Right renal cortex interstitium (tissue), 3 donors: Measurements from ENCODE around the gene OPCML. TPM values are rescaled to one million over a fixed set of nuclear protein-coding genes. Genes with fewer than 3 reads are reported as not detected.
A peak's percentile ranks its signal among the peaks of the same experiment; 100 is the strongest.

Experiments used
- DNase-seq, 3 donors: peaks; one replicate each; pipeline ENCODE4 v3.0.0-alpha.2; 2013; ENCODE audit warnings: low read depth in 3 of 3, low spot score in 2 of 3
- polyA plus RNA-seq, 3 donors: library from polyadenylated mRNA; unstranded; fragments of 120-200 nt; gene quantifications; one replicate each; pipeline ENCODE4 v1.2.1, GENCODE V29; 2013; ENCODE audit not compliant: insufficient read length in 3 of 3

OPCML gene
- polyA plus RNA-seq, 3 donors: 14.1 to 19.4 (median 19.1) TPM

DNA sequence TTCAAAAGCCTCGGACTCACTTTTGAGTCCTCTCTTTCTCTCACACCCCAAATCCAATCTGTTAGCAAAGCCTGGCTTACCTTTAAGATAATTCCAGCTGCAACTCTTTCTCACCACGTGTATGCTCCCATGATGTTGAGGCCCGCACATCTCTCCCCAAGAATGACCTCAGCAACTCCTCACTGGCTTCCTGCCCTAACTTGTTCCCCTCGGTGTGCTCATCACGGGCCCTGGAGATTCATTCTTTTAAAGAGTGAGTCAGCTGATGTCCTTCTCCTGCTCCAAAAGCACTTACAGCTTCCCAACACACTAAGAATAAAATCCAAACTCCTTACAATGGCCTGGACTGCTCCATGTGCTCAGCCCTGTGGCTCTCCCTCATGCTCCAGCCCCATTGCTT, 1041.3 kb downstream of the OPCML start:
- DNase-seq: no peak

DNA sequence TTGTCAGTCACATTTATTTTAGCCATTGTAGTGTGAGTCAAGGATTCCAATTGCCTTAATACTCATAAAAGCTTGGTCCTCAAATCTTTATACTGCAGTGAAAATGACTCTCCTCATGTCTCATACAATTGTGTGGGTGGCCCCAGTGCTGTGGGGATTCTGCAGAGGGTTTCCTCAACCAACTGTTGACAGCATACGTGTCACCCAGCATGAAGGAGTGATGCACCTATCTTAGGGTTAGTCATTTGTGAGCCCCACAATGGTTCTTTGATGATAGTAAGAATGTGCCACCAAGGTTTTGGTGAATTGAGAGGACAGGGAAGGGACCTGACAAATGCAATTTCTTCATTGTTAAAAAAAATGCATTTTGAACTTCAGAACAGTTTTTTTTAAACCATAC, 1046.2 kb downstream of the OPCML start:
- no peak for DNase-seq

DNA sequence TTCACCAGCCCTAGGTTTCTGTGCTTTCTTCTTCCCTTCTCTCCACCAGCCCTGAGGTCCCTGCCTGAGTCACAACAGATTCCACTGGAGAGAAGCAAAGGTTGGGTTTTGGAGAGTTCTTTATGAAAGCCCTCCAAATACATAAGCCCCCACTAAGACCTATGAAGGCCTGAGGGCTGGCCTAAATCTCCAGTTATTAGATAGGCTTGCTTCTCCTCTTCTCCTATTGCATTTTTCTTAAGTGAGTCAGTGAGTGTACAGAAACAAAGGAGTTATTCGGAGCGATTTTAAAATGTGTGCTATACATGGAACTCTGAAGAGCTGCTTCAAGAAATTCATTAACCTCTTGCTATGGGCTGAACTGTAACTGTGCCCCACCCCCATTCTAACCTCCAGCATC, 1057.3 kb downstream of the OPCML start:
- no peak for DNase-seq

DNA sequence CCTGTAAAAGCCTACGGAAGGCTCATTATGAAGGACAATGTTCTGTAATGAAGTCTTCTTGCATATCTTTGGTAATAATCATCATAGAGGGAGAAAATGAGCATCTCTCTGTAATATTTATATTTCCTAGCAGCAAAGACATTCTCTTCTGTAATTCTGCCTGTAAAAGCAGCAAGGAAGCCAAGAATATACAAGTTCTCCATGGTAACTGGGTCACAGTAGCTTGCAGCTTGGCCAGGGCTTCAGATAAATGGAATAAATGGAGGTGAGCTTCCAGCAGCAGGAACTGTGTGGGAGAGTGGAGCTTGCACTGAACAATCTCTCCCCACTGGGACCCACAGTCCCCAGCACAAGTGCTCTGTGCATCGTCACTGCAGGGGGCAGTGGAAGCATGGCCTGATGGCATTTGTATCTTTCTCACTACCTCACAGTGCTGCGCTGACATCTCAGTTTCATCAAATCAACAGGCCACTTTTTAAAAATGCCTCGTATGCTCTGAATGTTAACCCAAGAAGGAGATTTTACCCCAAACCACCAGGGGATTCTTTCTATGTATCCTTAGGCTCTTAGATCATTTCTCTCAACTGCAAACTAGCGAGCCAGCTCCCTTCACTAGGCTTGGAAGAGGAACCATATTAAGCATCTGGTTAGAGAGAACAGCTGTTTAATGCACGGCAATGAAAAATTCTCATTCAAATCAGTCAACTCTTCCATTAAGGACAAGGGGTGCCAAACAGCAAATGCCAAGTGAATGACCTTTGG, 1059.7 kb downstream of the OPCML start:
- DNase-seq: no peak

DNA sequence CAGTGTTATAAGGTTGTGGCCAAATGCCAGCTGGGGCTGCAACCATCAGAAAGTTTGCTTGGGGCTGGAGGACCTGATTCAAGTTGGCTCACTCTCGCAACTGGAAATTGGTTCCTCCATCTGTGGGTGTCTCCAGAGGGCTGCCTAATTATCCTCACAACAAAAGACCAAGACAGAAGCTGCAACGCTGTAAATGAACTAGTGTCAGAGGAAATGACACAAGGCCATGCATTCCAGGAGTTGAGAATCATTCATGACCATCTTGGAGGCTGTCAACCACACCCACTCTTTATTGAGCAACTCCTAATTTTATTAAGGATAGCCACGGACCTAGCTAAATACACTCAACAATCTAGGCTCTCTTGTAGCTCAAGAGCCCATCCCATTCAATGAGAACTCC, 1060.8 kb downstream of the OPCML start:
- no peak for DNase-seq

DNA sequence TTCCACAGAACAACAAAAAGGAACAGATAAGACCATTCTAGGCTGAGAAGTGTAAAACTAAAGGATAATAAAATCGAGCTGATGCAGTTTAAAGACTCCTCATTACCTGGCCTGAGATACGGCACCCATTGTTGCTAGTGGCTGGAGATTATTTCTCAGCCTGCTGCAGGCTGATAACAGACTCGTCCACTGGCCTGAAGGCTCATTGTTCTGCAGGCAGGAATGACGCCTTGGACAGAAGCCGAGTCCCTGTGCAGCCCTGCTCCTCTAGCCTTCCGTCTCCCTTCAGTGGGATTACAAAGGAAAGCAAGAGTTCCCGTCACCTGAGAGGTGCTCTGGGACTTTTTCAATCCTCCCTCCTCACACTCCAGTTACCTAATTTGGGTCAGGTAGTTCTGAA, 1065.3 kb downstream of the OPCML start:
- DNase-seq: no peak

DNA sequence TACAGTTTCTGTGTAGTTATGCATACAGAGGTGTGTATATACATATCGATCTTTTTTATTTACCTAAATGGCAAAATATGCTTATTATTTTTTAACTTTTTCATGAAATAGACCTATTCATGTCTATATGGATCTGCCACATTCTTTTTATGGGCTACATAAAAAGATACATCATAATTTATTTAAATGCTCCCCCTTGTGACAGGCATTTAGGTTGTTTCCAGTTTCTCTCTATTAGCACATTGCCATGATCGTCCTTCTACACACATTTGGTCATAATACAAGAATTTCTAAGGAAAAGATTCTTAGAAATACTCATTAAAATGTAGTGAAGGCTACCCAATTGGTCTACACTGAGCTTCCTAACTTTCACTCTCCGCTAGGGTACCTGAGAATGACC, 1067.4 kb downstream of the OPCML start:
- no peak for DNase-seq

DNA sequence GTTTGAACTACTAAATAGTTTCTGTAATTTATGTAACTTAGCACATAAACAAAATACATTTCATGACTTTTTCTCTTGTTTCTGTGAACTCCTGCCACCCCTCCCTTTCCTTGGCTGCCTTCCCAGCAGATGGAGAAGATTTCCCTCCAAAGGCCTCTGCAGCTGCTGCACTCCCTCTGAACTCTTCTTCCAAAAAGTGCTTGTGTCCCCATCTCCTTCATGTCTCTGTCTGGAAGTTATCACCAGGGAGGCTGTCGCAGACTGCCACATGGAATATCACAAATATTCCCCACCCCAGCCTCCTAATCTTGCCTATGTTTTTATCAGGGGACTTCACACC, 1068.3 kb downstream of the OPCML start:
- peak; percentile 73 to 82 (median 78) for DNase-seq

DNA sequence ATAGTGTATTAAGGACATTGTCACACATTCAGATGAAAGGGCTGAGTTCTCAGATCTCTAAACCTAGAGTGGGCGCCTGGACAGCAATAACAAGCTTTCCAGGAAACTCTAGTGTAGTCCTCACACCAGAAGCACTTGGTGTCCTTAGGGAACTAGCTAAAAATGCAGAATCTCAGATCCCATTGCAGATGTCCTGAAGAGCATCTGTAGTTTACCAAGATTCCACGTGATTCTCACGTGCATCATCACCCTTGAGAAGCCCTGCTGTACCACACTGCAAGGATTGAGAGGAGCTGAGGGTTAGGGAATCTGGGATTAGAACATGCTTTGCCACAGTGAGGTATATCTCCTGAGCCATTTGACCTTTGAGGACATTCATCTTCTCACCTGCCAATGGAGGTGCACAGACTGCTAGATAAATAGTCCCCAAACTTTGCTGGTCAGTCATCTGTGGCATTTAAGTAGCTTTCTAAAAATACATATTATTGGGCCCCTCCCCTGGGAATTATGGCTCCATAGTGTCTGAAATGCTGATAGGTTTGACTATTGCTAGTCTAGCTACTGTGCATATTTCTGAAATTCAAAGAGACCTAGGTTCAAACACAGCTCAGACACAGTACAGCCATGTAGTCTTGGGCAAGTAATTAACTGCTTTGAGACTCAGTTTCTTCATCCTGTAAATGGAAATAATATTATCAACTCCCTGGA, 1068.9 kb downstream of the OPCML start:
- DNase-seq: no peak

DNA sequence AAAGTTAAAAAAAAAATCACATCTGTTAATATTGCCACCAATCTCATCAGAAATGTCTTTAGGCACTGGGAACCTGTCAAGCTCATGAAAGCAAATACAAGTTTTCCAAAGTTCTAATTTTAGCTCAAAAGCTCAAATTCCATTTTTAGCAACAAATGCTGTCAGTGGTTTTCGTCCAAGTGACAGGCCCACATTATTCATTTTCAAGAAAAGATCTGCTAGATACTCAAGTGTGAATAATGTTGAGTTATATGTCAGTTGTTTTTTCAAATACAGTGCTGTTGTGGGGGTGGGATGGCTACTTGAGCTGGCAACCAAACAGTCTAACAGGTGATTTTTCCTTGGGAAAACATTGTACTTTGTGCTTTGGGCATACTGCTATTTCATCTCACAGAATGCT, 1072.6 kb downstream of the OPCML start:
- no peak for DNase-seq

DNA sequence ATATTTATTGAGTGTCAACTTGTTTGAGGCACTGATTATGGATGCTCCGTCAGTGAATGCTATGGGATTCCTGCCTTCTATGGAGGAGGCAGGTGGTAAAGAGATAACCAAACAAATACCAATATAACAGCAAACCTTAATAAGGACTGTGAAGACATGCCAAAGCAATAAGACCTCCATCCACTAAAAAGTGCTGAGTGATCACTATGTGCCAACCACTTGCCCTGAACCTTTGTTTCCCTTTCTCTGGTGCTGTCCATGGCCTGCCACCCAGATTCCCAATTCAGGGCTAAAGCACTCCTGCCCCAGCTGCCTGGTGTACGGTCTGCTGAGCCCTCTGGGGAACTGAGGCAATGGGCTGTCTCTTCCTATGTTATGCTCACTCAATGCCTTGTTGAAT, 1074.9 kb downstream of the OPCML start:
- DNase-seq: no peak

DNA sequence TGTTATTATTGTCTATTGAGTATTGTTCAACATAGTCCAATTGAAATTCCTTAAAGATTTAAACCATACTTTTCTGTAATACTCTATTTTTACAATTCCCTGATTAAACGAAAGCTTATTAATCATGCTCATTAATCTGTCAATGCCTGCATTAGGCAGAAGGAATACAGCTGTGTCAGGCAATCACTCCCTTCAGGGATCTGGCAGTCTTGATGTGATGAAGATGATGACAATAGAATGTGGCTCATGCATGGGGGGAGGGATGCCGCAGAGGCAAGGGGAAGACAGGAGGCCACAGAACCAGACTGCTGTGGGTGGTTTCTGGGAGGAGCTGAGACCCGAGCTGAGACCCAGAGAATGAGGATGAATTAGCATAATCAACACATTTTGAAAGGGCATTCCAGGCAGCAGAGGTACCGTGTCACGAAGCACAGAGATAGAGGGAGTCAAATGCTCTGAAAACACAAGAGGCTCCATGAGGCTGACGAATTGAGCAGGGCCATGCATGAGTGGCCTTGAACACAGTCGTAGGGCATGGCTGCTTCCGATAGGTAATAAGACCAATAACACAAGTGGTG, 1075.5 kb downstream of the OPCML start:
- DNase-seq: no peak

DNA sequence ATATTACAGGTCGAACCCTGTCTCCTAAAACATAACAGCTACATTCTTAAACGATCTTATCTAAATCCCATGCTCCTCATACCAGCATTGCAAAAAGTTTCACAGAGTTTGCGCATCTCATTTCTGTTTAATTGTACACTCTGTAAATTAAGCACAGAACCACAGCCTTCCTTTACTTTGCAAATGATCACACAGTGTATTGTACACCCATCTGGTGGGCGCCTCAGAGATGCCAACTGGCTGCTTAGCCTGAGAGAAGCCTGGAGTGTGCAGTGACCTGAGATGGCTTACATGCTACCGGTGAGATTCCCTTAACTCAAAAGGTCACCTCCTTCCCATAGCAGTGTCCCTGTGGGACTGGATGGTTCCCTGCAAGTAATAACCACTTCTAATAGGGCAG, 1077.3 kb downstream of the OPCML start:
- no peak for DNase-seq

DNA sequence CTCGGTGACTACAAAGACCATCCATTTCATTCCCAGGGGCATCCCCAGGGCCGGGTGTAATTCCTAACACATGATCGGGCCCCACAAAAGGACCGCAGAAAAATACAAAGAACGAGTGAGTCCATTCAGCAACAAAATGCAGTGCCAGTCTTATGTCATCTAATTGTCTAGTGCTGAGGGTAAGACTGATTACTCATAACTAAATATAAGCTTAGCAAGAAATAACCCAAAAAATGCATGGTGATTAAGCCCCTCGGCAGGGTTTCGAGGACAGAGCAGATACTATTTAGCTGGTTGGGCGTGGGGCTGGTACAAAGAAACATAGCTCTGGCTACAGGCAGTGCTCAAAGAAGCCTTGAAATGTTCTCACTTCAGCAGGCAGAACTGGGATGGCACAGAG, 1078.9 kb downstream of the OPCML start:
- no peak for DNase-seq

DNA sequence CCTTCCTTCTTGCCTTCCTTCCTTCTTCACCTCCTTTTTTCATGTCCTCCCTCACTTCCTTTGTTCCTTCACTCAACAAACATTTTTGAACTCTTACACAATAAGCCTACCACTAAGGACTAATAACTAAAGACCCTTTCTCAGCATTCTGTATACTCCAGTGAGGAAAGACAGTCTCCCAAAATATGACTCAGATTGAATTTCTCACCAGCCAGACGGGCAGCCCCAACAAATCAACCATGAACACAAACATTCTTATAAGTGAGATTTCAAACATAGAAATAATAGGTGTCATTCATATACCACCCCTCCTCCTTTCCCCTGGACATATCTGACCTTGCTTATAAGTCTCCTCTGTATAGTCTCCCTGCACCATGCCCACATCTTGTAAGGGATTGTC, 1079.7 kb downstream of the OPCML start:
- no peak for DNase-seq

DNA sequence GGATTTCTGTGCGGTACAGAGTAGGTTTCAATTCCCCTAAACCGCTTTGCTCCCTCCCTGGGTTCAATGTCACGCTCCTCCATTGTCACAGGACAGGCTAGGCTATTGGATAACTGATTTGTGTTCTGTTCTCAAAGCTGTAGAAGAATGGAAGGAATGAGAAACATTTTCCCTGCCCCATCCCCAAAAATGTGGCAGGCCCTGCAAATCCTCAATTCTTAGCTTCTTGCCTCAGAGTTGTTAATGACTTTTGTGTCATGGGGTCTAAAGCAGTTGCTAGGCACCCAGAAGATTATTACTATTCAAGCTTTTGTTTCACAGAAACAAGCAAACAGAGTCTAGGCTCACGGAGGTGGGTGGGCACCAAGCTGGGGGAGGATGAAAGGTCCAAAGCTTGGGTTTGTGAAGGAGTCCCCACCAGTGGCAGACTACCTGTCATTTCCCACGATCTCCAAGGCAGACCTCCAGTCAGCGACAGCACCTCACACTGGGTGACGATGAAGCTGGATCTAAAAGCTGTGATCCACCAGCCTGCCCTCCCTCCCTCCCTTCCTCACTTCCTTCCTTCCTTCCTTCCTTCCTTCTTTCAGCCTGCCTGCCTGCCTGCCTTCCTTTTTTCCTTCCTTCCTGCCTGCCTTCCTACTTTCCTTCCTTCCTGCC, 1080.2 kb downstream of the OPCML start:
- no peak for DNase-seq

DNA sequence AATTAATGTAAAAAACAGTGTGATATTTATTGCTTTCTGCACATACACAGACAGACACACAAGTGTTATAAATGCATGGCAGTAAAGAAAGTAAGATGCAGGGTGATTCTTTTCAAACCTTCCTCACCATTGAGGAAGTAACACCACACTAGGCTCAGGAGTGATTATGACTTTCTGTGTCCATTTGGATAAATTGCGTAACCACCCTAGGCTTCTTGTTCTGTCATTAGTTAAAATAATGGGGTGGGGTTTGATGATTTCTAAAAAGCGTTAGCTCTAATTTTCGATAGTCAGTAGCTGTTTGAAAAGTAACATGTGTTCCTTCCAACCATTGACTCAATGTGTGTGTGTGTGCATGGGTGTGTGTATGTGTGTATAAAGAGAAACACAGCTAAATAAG, 1081.7 kb downstream of the OPCML start:
- DNase-seq: no peak

DNA sequence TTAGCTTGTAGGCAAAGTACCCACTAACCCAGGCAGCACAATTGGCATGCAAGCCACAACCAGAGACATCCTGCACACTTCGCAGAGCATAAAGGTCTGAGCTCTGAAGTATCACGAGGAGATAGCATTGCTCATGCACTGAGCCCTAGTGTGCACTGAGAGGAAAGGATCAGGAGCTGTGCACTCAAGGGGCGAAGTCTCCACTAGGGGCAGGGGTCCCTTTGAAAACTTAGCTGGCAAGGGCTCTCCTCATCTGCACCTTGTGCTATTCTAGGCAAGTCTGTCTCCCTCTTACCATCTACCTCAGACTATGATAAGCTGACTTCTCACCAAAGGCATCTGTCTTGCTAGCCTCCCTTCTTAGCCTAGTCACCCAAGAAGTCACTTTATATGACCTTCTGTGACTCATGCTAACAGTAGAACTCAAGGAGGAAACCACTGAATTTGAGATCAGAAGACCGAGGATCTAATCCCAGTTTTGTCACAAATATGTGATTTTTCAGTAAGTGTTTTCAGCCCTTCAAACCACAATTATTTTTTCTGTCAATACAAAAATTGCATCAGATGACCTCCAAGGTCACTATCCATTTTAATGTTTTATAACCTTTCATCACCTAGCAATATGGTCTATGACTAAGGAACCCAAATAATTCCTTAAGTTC, 1083.8 kb downstream of the OPCML start:
- no peak for DNase-seq

DNA sequence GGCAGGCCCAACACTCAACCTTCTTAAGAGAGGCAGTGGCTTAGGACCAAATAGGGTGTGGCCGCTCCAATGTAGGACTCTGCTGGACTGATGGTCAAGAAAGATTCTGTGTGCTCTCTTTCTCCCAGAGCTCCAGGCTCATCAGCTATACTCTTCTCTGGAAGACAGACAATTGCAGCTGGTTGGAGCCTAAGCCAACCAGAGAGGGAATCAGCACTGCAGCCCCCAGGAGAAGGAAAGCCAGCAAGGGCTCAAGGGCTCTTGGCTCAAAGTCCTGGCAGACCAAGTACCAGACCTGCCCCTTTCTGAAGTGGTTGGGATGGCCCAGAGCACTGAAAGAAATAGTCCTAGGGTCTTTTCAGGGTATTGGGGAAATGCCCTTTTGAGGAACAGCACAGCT, 1084.5 kb downstream of the OPCML start:
- no peak for DNase-seq

DNA sequence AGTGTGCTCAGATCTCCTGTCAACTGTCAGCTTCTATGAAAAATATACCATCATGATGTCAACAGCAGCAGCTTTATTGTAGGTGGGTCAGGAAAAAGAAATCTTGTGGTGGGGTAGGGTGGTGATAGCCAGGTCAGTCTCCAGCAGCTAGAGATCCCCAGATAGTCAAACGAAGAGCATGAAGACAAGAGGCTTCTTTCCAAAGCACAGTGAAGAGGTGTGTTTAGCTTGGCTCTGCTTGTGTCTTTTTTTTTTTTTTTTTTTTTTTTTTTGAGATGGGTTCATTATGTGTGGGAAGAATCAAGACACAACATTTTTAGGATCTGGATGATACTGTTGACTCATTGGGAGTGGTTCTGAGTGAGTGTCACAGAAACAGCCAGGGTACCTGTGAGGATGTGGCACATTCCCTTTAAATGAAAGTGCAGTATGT, 1086.4 kb downstream of the OPCML start:
- no peak for DNase-seq

DNA sequence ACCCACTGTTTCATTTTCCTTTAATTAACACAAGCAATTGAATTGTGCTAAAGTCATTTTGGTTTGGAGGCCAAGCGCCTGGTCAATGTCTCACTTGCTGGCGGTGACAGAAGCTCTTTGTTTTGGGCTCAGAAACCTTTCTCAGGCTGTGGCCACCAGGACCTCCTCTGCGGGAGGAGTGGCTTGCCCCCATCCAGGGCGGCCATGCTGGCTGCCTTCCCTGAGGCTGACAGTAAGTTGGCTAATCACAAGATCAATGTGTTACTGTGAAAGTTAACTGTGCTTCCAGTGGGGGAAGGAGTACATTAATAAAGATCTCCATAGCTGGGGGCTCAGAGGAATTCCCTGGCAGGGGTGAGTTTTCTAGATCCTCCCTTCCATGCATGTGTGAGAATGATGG, 1087.4 kb downstream of the OPCML start:
- DNase-seq: no peak
